ENCODE data around the gene COL19A1.

Gene COL19A1

DNA sequence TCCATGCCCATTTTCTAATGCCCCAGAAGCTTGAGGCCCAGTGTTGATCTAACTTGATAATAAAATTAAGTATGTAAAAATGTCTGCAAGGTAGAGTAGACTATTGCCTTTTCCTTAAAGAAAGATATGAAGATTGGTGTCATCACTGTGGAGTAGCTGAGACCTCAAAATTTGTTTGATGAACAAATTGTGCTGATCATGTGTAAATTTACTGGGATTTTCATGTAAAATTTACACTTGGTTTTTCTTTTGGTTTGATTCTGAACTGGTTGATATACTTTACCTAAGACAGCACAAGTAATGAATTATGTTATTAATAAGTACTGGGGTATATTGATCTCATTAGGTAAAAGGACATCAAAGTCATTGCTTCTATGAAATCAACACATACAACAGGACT lies 207.3 kb downstream of the COL19A1 start:
- Histone ChIP-seq H3K9me2 (replicated peaks; ENCODE audit: low read depth, low read length) (no peaks in the 10 kb centered on the region), H3K27me3 (ENCODE audit: insufficient read depth, low read length, poor library complexity, severe bottlenecking) (no peaks in the 10 kb centered on the region), H3K4me3 (ENCODE audit: low read length, poor library complexity, severe bottlenecking) (no peak overlapping the region), H3K9ac (ENCODE audit: low read depth, low read length, poor library complexity, severe bottlenecking) (no peak overlapping the region), H3K4me2 (ENCODE audit: low read depth, low read length, poor library complexity, severe bottlenecking) (no peak overlapping the region), H3K79me2 (ENCODE audit: insufficient read depth, low read length) (no peaks in the 10 kb centered on the region), H3K36me3 (ENCODE audit: insufficient read depth, low read length) (no peaks in the 10 kb centered on the region), H3K9me3 (ENCODE audit: insufficient read depth, low read depth, low read length) (no peaks in the 10 kb centered on the region), H2AFZ (ENCODE audit: low read length) (no peak overlapping the region), H4K20me1 (ENCODE audit: insufficient read depth, low read length, poor library complexity, severe bottlenecking) (no peaks in the 10 kb centered on the region), H3F3A (ENCODE audit: low read depth) (no peaks in the 10 kb centered on the region), H3K4me1 (ENCODE audit: insufficient read depth, low read length, poor library complexity, severe bottlenecking) (no peaks in the 10 kb centered on the region)
- TF ChIP-seq, protein P1, sequence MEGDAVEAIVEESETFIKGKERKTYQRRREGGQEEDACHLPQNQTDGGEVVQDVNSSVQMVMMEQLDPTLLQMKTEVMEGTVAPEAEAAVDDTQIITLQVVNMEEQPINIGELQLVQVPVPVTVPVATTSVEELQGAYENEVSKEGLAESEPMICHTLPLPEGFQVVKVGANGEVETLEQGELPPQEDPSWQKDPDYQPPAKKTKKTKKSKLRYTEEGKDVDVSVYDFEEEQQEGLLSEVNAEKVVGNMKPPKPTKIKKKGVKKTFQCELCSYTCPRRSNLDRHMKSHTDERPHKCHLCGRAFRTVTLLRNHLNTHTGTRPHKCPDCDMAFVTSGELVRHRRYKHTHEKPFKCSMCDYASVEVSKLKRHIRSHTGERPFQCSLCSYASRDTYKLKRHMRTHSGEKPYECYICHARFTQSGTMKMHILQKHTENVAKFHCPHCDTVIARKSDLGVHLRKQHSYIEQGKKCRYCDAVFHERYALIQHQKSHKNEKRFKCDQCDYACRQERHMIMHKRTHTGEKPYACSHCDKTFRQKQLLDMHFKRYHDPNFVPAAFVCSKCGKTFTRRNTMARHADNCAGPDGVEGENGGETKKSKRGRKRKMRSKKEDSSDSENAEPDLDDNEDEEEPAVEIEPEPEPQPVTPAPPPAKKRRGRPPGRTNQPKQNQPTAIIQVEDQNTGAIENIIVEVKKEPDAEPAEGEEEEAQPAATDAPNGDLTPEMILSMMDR (conservative IDR thresholded peaks at IDR 0.05; ENCODE audit: low read length): no peak
- TF ChIP-seq EZH2phosphoT487 (IDR thresholded peaks at IDR 0.05; ENCODE audit: borderline replicate concordance): no peak

DNA sequence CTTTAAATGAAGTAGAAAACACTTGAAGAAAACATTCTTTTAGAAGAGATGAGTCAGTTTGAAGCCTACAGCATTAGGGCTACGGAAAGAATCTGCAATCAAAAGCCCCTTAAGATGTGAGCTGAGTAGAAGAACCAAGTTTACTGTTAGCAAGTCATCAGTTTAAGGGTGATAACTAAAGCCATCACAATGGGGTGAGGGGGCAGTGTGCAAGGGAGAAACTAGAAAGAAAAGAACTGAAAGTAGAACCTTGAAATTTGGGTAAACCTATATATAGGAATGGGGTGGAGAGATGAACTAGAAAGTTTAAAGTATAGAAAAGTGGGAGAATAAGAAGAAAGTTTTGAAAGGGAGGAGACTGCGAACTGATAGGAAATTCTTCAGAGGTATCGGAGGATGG lies 212.9 kb downstream of the COL19A1 start:
- Histone ChIP-seq H2AFZ (ENCODE audit: low read length) (no peak overlapping the region), H3K79me2 (ENCODE audit: insufficient read depth, low read length) (no peaks in the 10 kb centered on the region), H3K4me2 (ENCODE audit: low read depth, low read length, poor library complexity, severe bottlenecking) (no peak overlapping the region), H3F3A (ENCODE audit: low read depth) (no peaks in the 10 kb centered on the region), H3K36me3 (ENCODE audit: insufficient read depth, low read length) (no peaks in the 10 kb centered on the region), H3K4me3 (ENCODE audit: low read length, poor library complexity, severe bottlenecking) (no peak overlapping the region), H3K4me1 (ENCODE audit: insufficient read depth, low read length, poor library complexity, severe bottlenecking) (no peaks in the 10 kb centered on the region), H3K9me3 (ENCODE audit: insufficient read depth, low read depth, low read length) (no peaks in the 10 kb centered on the region), H3K27me3 (ENCODE audit: insufficient read depth, low read length, poor library complexity, severe bottlenecking) (no peaks in the 10 kb centered on the region), H4K20me1 (ENCODE audit: insufficient read depth, low read length, poor library complexity, severe bottlenecking) (no peaks in the 10 kb centered on the region), H3K9ac (ENCODE audit: low read depth, low read length, poor library complexity, severe bottlenecking) (no peak overlapping the region), H3K9me2 (replicated peaks; ENCODE audit: low read depth, low read length) (no peaks in the 10 kb centered on the region)
- TF ChIP-seq EZH2phosphoT487 (IDR thresholded peaks at IDR 0.05; ENCODE audit: borderline replicate concordance): no peak
- TF ChIP-seq, protein P1 (conservative IDR thresholded peaks at IDR 0.05; ENCODE audit: low read length): no peak

DNA sequence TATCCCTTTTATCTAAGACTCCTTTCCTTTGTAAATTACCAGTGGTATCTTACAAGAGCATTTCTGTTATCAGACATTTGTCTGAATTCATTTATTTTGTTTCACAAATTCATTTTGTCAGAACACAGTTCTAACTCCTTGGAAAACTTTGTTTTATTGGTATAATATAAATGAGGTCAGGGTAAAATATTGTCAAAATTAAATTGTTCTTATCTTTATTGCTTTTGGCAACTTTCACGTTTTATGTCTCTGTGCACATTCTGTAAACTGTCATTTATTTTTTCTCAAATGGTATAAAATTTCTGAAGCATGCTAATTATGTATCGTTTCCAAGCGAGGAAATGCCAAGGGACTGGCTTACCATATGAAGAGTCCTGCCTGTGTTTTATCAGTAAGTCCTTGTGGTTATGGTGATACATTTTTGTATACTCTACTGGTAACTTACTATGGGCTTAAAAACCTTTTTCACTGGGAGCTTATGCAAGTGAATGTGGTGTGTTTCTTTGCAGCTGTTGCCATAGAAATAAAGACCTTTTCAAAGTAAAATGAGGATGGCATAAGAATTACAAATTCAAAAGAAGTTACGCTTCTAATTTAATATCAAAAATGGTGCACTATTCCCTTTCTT lies 214.2 kb downstream of the COL19A1 start:
- no peak overlapping the region for H2AFZ ChIP-seq (ENCODE audit: low read length)
- no peak for TF ChIP-seq EZH2phosphoT487 (IDR thresholded peaks at IDR 0.05; ENCODE audit: borderline replicate concordance)
- TF ChIP-seq, protein P1 (conservative IDR thresholded peaks at IDR 0.05; ENCODE audit: low read length): no peak
- no peak overlapping the region for H3K4me3 ChIP-seq (ENCODE audit: low read length, poor library complexity, severe bottlenecking)
- no peaks in the 10 kb centered on the region for H3K36me3 ChIP-seq (ENCODE audit: insufficient read depth, low read length)
- H3K4me1 ChIP-seq (ENCODE audit: insufficient read depth, low read length, poor library complexity, severe bottlenecking): no peaks in the 10 kb centered on the region
- no peaks in the 10 kb centered on the region for H3F3A ChIP-seq (ENCODE audit: low read depth)
- H4K20me1 ChIP-seq (ENCODE audit: insufficient read depth, low read length, poor library complexity, severe bottlenecking): no peaks in the 10 kb centered on the region
- H3K79me2 ChIP-seq (ENCODE audit: insufficient read depth, low read length): no peaks in the 10 kb centered on the region
- H3K9me2 ChIP-seq (replicated peaks; ENCODE audit: low read depth, low read length): no peaks in the 10 kb centered on the region
- no peaks in the 10 kb centered on the region for H3K9me3 ChIP-seq (ENCODE audit: insufficient read depth, low read depth, low read length)
- H3K9ac ChIP-seq (ENCODE audit: low read depth, low read length, poor library complexity, severe bottlenecking): no peak overlapping the region
- no peak overlapping the region for H3K4me2 ChIP-seq (ENCODE audit: low read depth, low read length, poor library complexity, severe bottlenecking)
- H3K27me3 ChIP-seq (ENCODE audit: insufficient read depth, low read length, poor library complexity, severe bottlenecking): no peaks in the 10 kb centered on the region

All from Loucy (cell line).